Keratinocyte (primary cell): ENCODE measurements around the gene GDA.

Experiments
- CTCF ChIP-seq, 3 experiments: IDR thresholded peaks in 1 of 3; conservative IDR thresholded peaks in 1 of 3; optimal IDR thresholded peaks in 1 of 3; 2 replicates in 2 of 3; 3 replicates in 1 of 3; pipeline versions ENCODE3 to v1.5.1; 2011; ENCODE audit warnings: low read length in 3 of 3, mild to moderate bottlenecking in 3 of 3, moderate library complexity in 2 of 3, control low read depth in 1 of 3, inconsistent platforms in 1 of 3; ENCODE audit not compliant: insufficient read depth in 2 of 3; ENCODE audit errors: extremely low read depth in 1 of 3
- EZH2 ChIP-seq: IDR thresholded peaks from one replicate; pipeline ENCODE4 v1.6.1; 2012; ENCODE audit warnings: inconsistent platforms, mild to moderate bottlenecking, low read length, moderate library complexity

- TF ChIP-seq CTCF (optimal IDR thresholded peaks at IDR 0.05 in 1 of 3, IDR thresholded peaks at IDR 0.05 in 1 of 3, conservative IDR thresholded peaks at IDR 0.05 in 1 of 3; ENCODE audit: extremely low read depth in 1 of 3, insufficient read depth in 2 of 3, low read length in 3 of 3) = no peak
- no peak for TF ChIP-seq EZH2
Observed at GRCh38 chr9:72199238-72199637, 50.0 kb downstream of the GDA start.
